ENCODE data around the gene MRC1. TPM values are rescaled to one million over a fixed set of nuclear protein-coding genes. Genes with fewer than 3 reads are reported as not detected.

The MRC1 gene
- total and polyA plus RNA-seq, 2 of the 8 experiments (the other 6 are each of a cell fraction or from before 2014, with no cell fraction given): 0.03 to 0.06 TPM

DNA sequence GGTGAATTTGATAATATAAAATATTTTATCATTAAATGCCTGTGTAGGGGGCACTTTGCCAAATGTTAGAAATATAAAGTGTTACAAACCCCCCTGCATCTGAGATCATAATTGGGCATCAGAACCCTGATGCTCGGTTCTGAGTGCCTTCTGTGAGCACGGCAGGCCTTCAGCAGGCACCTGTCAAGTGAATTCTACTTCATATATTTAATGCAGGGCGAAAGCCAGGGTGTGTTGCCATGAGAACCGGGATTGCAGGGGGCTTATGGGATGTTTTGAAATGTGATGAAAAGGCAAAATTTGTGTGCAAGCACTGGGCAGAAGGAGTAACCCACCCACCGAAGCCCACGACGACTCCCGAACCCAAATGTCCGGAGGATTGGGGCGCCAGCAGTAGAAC lies 57.2 kb downstream of the MRC1 start (continued):
- no peak for TF ChIP-seq CHD7 (IDR thresholded peaks at IDR 0.05; ENCODE audit: insufficient replicate concordance, low read length)
- TF ChIP-seq JUND (IDR thresholded peaks at IDR 0.05; ENCODE audit: low read length): no peak
- TF ChIP-seq PHF8 (conservative IDR thresholded peaks at IDR 0.05; ENCODE audit: low read depth, low read length): no peak
- no peak for TF ChIP-seq TBP (IDR thresholded peaks at IDR 0.05; ENCODE audit: low read depth, low read length)
- TF ChIP-seq, protein P1, sequence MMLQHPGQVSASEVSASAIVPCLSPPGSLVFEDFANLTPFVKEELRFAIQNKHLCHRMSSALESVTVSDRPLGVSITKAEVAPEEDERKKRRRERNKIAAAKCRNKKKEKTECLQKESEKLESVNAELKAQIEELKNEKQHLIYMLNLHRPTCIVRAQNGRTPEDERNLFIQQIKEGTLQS (IDR thresholded peaks at IDR 0.05; ENCODE audit: insufficient read depth, low read depth, low read length): no peak
